MM.1S (cell line): ENCODE results near the gene KDELR1.
A peak's percentile ranks its signal among the peaks of the same experiment; 100 is the strongest.

ENCODE experiments used
- DNase-seq: peaks from one replicate; pipeline ENCODE4 v3.0.0-alpha.2; 2015
- H2AFZ ChIP-seq: fragments of 300-600 bp; sonication (generic); 2 replicates; pipeline ENCODE4 v1.6.0; 2016; ENCODE audit warnings: antibody characterized with exemption, low read length
- H3F3A ChIP-seq: fragments of 300-600 bp; sonication (generic); 2 replicates; pipeline ENCODE4 v1.6.1; 2016; ENCODE audit warnings: mild to moderate bottlenecking, antibody characterized with exemption, low read length, moderate library complexity, mixed read lengths; ENCODE audit not compliant: insufficient read depth
- H3K27ac ChIP-seq: fragments of 300-600 bp; sonication (generic); 2 replicates; pipeline ENCODE4 v1.5.1; 2016; ENCODE audit warnings: mild to moderate bottlenecking, low read length
- H3K27me3 ChIP-seq: fragments of 300-600 bp; sonication (generic); replicated peaks from 2 replicates; pipeline ENCODE4 v1.6.0; 2016; ENCODE audit warnings: low read length; ENCODE audit not compliant: insufficient read depth
- H3K36me3 ChIP-seq: fragments of 300-600 bp; sonication (generic); replicated peaks from 2 replicates; pipeline ENCODE4 v1.6.1; 2016; ENCODE audit warnings: mild to moderate bottlenecking, low read length, mixed read lengths; ENCODE audit not compliant: insufficient read depth
- H3K4me1 ChIP-seq: fragments of 300-600 bp; sonication (generic); 2 replicates; pipeline ENCODE4 v1.6.1; 2016; ENCODE audit warnings: low read length, mixed read lengths
- H3K4me2 ChIP-seq: fragments of 300-600 bp; sonication (generic); 2 replicates; pipeline ENCODE4 v1.6.0; 2016; ENCODE audit warnings: low read depth, low read length
- H3K4me3 ChIP-seq: fragments of 300-600 bp; sonication (generic); 2 replicates; pipeline ENCODE4 v1.5.1; 2016; ENCODE audit warnings: low read length, mixed read lengths
- H3K79me2 ChIP-seq: fragments of 300-600 bp; sonication (generic); 2 replicates; pipeline ENCODE4 v1.6.1; 2016; ENCODE audit warnings: mixed run types, low read length, mixed read lengths
- H3K9ac ChIP-seq: fragments of 300-600 bp; sonication (generic); 2 replicates; pipeline ENCODE4 v1.6.1; 2016; ENCODE audit warnings: low read length, mixed read lengths
- H3K9me2 ChIP-seq: fragments of 300-600 bp; sonication (generic); replicated peaks from 2 replicates; pipeline ENCODE4 v1.6.1; 2016; ENCODE audit warnings: mild to moderate bottlenecking, low read length, mixed read lengths; ENCODE audit not compliant: insufficient read depth
- H3K9me3 ChIP-seq: fragments of 300-600 bp; sonication (generic); replicated peaks from 2 replicates; pipeline ENCODE4 v1.6.1; 2016; ENCODE audit warnings: mild to moderate bottlenecking, low read length, mixed read lengths; ENCODE audit not compliant: insufficient read depth
- H4K20me1 ChIP-seq: fragments of 300-600 bp; sonication (generic); 2 replicates; pipeline ENCODE4 v1.6.1; 2016; ENCODE audit warnings: mild to moderate bottlenecking, low read length, moderate library complexity, mixed read lengths; ENCODE audit not compliant: insufficient read depth
- CTCF ChIP-seq: fragments of 300-600 bp; sonication (generic); IDR thresholded peaks from 2 replicates; pipeline ENCODE4 v1.5.1; 2016; ENCODE audit warnings: antibody characterized with exemption, low read length, mixed read lengths
- EZH2 ChIP-seq: fragments of 300-600 bp; sonication (generic); optimal IDR thresholded peaks from 2 replicates; pipeline ENCODE3; 2017; ENCODE audit warnings: low read depth, mild to moderate bottlenecking, antibody characterized with exemption, low read length, mixed read lengths
- EZH2phosphoT487 ChIP-seq: fragments of 300-600 bp; sonication (generic); IDR thresholded peaks from 2 replicates; pipeline ENCODE4 v1.6.1; 2018; ENCODE audit warnings: antibody characterized with exemption, low read length

The KDELR1 gene

GRCh38 chr19:48428670-48429069, 37.3 kb upstream of the KDELR1 start:
- no peaks in the 10 kb centered on the region for H3K36me3 ChIP-seq
- no peaks in the 10 kb centered on the region for H3K9me3 ChIP-seq
- no peak overlapping the region for H3K4me2 ChIP-seq
- no peaks in the 10 kb centered on the region for H4K20me1 ChIP-seq
- H3K27ac ChIP-seq = no peak overlapping the region
- no peak overlapping the region for H3K9ac ChIP-seq
- no peaks in the 10 kb centered on the region for H3K4me1 ChIP-seq
- no peak overlapping the region for H3K4me3 ChIP-seq
- no peaks in the 10 kb centered on the region for H3K79me2 ChIP-seq
- TF ChIP-seq EZH2phosphoT487 = no peak
- no peak for TF ChIP-seq EZH2
- no peak for TF ChIP-seq CTCF
- no peak overlapping the region for H2AFZ ChIP-seq
- no peaks in the 10 kb centered on the region for H3K9me2 ChIP-seq
- no peak for DNase-seq
- H3K27me3 ChIP-seq = no peaks in the 10 kb centered on the region
- no peaks in the 10 kb centered on the region for H3F3A ChIP-seq

GRCh38 chr19:48424694-48425219, 33.4 kb upstream of the KDELR1 start:
- Histone ChIP-seq H3K9me3 (no peaks in the 10 kb centered on the region), H4K20me1 (no peaks in the 10 kb centered on the region), H3K4me3 (no peak overlapping the region), H2AFZ (no peak overlapping the region), H3K27me3 (no peaks in the 10 kb centered on the region), H3K4me2 (peak overlapping the region; percentile 18; the same call in 1 of the 2 replicates), H3K36me3 (no peaks in the 10 kb centered on the region), H3K9ac (no peak overlapping the region), H3K4me1 (no peaks in the 10 kb centered on the region), H3K9me2 (no peaks in the 10 kb centered on the region), H3F3A (no peaks in the 10 kb centered on the region), H3K79me2 (no peaks in the 10 kb centered on the region), H3K27ac (no peak overlapping the region)
- TF ChIP-seq CTCF = no peak
- TF ChIP-seq EZH2 = no peak
- no peak for TF ChIP-seq EZH2phosphoT487
- DNase-seq = no peak

GRCh38 chr19:48421548-48421947, 30.2 kb upstream of the KDELR1 start:
- H3K79me2 ChIP-seq = no peaks in the 10 kb centered on the region
- H3K27ac ChIP-seq = no peak overlapping the region
- no peak overlapping the region for H3K4me2 ChIP-seq
- no peak overlapping the region for H3K9ac ChIP-seq
- no peak overlapping the region for H3K4me3 ChIP-seq
- no peaks in the 10 kb centered on the region for H3K36me3 ChIP-seq
- H3K9me3 ChIP-seq = no peaks in the 10 kb centered on the region
- H3K9me2 ChIP-seq = no peaks in the 10 kb centered on the region
- no peak for TF ChIP-seq EZH2
- H3K27me3 ChIP-seq = no peaks in the 10 kb centered on the region
- DNase-seq = no peak
- peaks cover 9% of the 10 kb centered on the region; the same call in 1 of the 2 replicates for H3F3A ChIP-seq
- H2AFZ ChIP-seq = no peak overlapping the region
- no peaks in the 10 kb centered on the region for H4K20me1 ChIP-seq
- H3K4me1 ChIP-seq = peaks cover 9% of the 10 kb centered on the region

GRCh38 chr19:48419158-48419920, 28.0 kb upstream of the KDELR1 start:
- Histone ChIP-seq H3K4me3 (peak overlapping the region; percentile 48), H2AFZ (peak overlapping the region; percentile 74), H4K20me1 (no peaks in the 10 kb centered on the region), H3K79me2 (no peaks in the 10 kb centered on the region), H3F3A (peaks cover 17% of the 10 kb centered on the region), H3K9me3 (no peaks in the 10 kb centered on the region), H3K36me3 (no peaks in the 10 kb centered on the region), H3K27me3 (peaks cover 9% of the 10 kb centered on the region), H3K9me2 (no peaks in the 10 kb centered on the region), H3K4me2 (peak overlapping the region; percentile 62), H3K4me1 (peaks cover 12% of the 10 kb centered on the region), H3K9ac (peak overlapping the region; percentile 33; the same call in 1 of the 2 replicates), H3K27ac (peak overlapping the region; percentile 31; the same call in 1 of the 2 replicates)
- TF ChIP-seq CTCF (no peak), EZH2phosphoT487 (no peak), EZH2 (no peak)
- peak; percentile 79 for DNase-seq
